ENCODE results near the gene TMEM42.
"Not testable (repeated sequence)": the region's sequence is repeated elsewhere in the genome, so short reads cannot be mapped to it uniquely, and the experiment has no call there.

The TMEM42 gene

GRCh38 chr3:44861412-44862225 is at the start of gene TMEM42:
Gene TMEM42 (plus strand): TSS chr3:44861912. CDS start chr3:44861925, 13 bp downstream.
- peaks cover 0 to 5% (median 3%) of the 10 kb centered on the region in 3 donors for H3K36me3 ChIP-seq
- H3K27me3 ChIP-seq: no peaks in the 10 kb centered on the region
- peak; percentile 85 to 92 for DNase-seq
- TF ChIP-seq CTCF (IDR thresholded peaks at IDR 0.05): no peak
- intact Hi-C loops (cut with DNase I; ENCODE audit: low total_unique reads): no loop called here
- H3K4me3 ChIP-seq: peak within 1 kb of the TSS; percentile 70 to 73
- peak within 1 kb of the TSS; percentile 79 to 91 for H3K27ac ChIP-seq
- no peaks in the 10 kb centered on the region for H3K9me3 ChIP-seq
- peaks cover 0 to 12% (median 8%) of the 10 kb centered on the region in 4 donors for H3K4me1 ChIP-seq

GRCh38 chr3:44814751-44815150 is 47.0 kb upstream of the TMEM42 start:
- no peaks in the 10 kb centered on the region for H3K4me1 ChIP-seq
- intact Hi-C loops (cut with DNase I; ENCODE audit: low total_unique reads): no loop called here
- H3K27me3 ChIP-seq: no peaks in the 10 kb centered on the region
- H3K4me3 ChIP-seq: no peak overlapping the region
- no peaks in the 10 kb centered on the region for H3K9me3 ChIP-seq
- H3K27ac ChIP-seq: no peak overlapping the region
- H3K36me3 ChIP-seq: no peaks in the 10 kb centered on the region
- TF ChIP-seq CTCF (IDR thresholded peaks at IDR 0.05): no peak
- DNase-seq: no peak

- H3K9me3 ChIP-seq; H3K27ac ChIP-seq; intact Hi-C loops (cut with DNase I; ENCODE audit: low total_unique reads); DNase-seq; H3K4me3 ChIP-seq; H3K4me1 ChIP-seq; H3K27me3 ChIP-seq; H3K36me3 ChIP-seq: not testable (repeated sequence)
Observed at GRCh38 chr3:44816334-44816733, 45.4 kb upstream of the TMEM42 start.

GRCh38 chr3:44821206-44821605 is 40.5 kb upstream of the TMEM42 start:
- intact Hi-C loops (cut with DNase I; ENCODE audit: low total_unique reads); H3K27ac ChIP-seq; H3K27me3 ChIP-seq; H3K4me1 ChIP-seq; DNase-seq; H3K9me3 ChIP-seq; H3K36me3 ChIP-seq; H3K4me3 ChIP-seq: not testable (repeated sequence)

GRCh38 chr3:44825264-44825925 is 36.3 kb upstream of the TMEM42 start:
- DNase-seq: no peak
- intact Hi-C loops (cut with DNase I; ENCODE audit: low total_unique reads): no loop called here
- TF ChIP-seq CTCF (IDR thresholded peaks at IDR 0.05): no peak
- no peaks in the 10 kb centered on the region for H3K36me3 ChIP-seq
- H3K4me3 ChIP-seq: no peak overlapping the region
- no peaks in the 10 kb centered on the region for H3K27me3 ChIP-seq
- H3K27ac ChIP-seq: no peak overlapping the region
- no peaks in the 10 kb centered on the region for H3K9me3 ChIP-seq
- no peaks in the 10 kb centered on the region for H3K4me1 ChIP-seq

- TF ChIP-seq CTCF (IDR thresholded peaks at IDR 0.05): no peak
- Histone ChIP-seq H3K9me3 (no peaks in the 10 kb centered on the region), H3K27ac (no peak overlapping the region), H3K27me3 (no peaks in the 10 kb centered on the region), H3K4me1 (no peaks in the 10 kb centered on the region), H3K36me3 (no peaks in the 10 kb centered on the region), H3K4me3 (no peak overlapping the region)
- intact Hi-C loops (cut with DNase I; ENCODE audit: low total_unique reads): no loop called here
- no peak for DNase-seq
Observed at GRCh38 chr3:44827196-44827595, 34.5 kb upstream of the TMEM42 start.
